HCT116 (cell line): ENCODE results near the gene RARB. TPM values are rescaled to one million over a fixed set of nuclear protein-coding genes. Genes with fewer than 3 reads are reported as not detected.

Source experiments
- ATAC-seq: fragments of 200-7000 bp; cut with Tn5 transposase; 2 replicates; pipeline ENCODE4 v1.9.1; 2020; ENCODE audit warnings: mild to moderate bottlenecking, moderate library complexity
- BruUV-seq: library from RNA; stranded (reverse); fragments of 400-500 nt; replicated peaks from 2 replicates; lab custom pipeline; 2021; lab: Mats Ljungman, UMichigan
- CTCF ChIA-PET: fragments of 300-600 bp; sonication (Branson Sonifier 250); formaldehyde crosslinking; loops from one replicate; lab custom pipeline; 2021; ENCODE audit warnings: antibody characterized with exemption; lab: Charles Lee
- POLR2A ChIA-PET: fragments of 300-600, 350-600 bp; sonication (Branson Sonifier 250); formaldehyde crosslinking; loops from one replicate; lab custom pipeline; 2021; ENCODE audit warnings: antibody characterized with exemption; lab: Charles Lee
- RAD21 ChIA-PET, 2 experiments: fragments of 300-600 bp; sonication (Branson Sonifier 250); formaldehyde crosslinking; loops; one replicate each; lab custom pipeline; 2023; ENCODE audit warnings: low total read pairs in 2 of 2; ENCODE audit not compliant: uncharacterized antibody in 2 of 2, unreplicated experiment in 2 of 2, low non-redundant PET in 1 of 2; lab: Charles Lee
- DNase-seq: peaks from one replicate; pipeline ENCODE4 v3.0.0-alpha.2; 2010; ENCODE audit warnings: low read depth, low spot score
- H2AFZ ChIP-seq: fragments of 200-600 bp; shearing (Covaris generic), sonication (generic); 2 replicates; pipeline ENCODE4 v1.6.1; 2017; ENCODE audit warnings: low read depth, mixed run types, mixed read lengths, antibody characterized with exemption, low read length; ENCODE audit not compliant: poor library complexity, severe bottlenecking
- H3K27ac ChIP-seq: 2 replicates; pipeline ENCODE4 v1.5.1; 2012; ENCODE audit warnings: low read depth, low read length
- H3K27me3 ChIP-seq: fragments of 200-600 bp; sonication (generic); 2 replicates; pipeline ENCODE4 v1.6.1; 2016; ENCODE audit warnings: mixed run types, low read length, mixed read lengths; ENCODE audit not compliant: insufficient read depth
- H3K36me3 ChIP-seq, 2 experiments: fragments of 200-500 bp in 1 of 2; fragments of 200-600 bp in 1 of 2; sonication (Bioruptor generic) in 1 of 2; sonication (generic) in 1 of 2; 2 replicates each; pipeline versions ENCODE4 v1.5.1 to v1.6.1; 2014 to 2016; ENCODE audit warnings: low read length in 2 of 2, inconsistent platforms in 1 of 2, mixed read lengths in 1 of 2, mixed run types in 1 of 2; ENCODE audit not compliant: insufficient read depth in 2 of 2, control insufficient read depth in 1 of 2
- H3K4me1 ChIP-seq, 2 experiments: fragments of 200-600 bp in 1 of 2; sonication (generic) in 1 of 2; 2 replicates each; pipeline versions ENCODE4 v1.5.1 to v1.6.1; 2012 to 2017; ENCODE audit warnings: low read length in 2 of 2, inconsistent platforms in 1 of 2, mild to moderate bottlenecking in 1 of 2, mixed read lengths in 1 of 2, mixed run types in 1 of 2, moderate library complexity in 1 of 2; ENCODE audit not compliant: insufficient read depth in 2 of 2, control insufficient read depth in 1 of 2
- H3K4me2 ChIP-seq: fragments of 200-600 bp; sonication (generic); 2 replicates; pipeline ENCODE4 v1.6.1; 2017; ENCODE audit warnings: mixed run types, low read length, mixed read lengths
- H3K4me3 ChIP-seq, 2 experiments: fragments of 200-600 bp in 1 of 2; sonication (generic) in 1 of 2; replicated peaks in 1 of 2; 2 replicates each; pipeline ENCODE4 v1.5.1; 2011 to 2016; ENCODE audit warnings: low read length in 2 of 2, control low read depth in 1 of 2, low read depth in 1 of 2, mild to moderate bottlenecking in 1 of 2, mixed read lengths in 1 of 2, mixed run types in 1 of 2
- H3K79me2 ChIP-seq: fragments of 200-600 bp; sonication (generic); 2 replicates; pipeline ENCODE4 v1.6.1; 2017; ENCODE audit warnings: mild to moderate bottlenecking, mixed run types, low read length, moderate library complexity, mixed read lengths; ENCODE audit not compliant: insufficient read depth
- H3K9ac ChIP-seq: fragments of 200-600 bp; sonication (generic); 2 replicates; pipeline ENCODE4 v1.6.1; 2016; ENCODE audit warnings: low read length, mixed read lengths
- H3K9me2 ChIP-seq: fragments of 200-600 bp; sonication (generic), shearing (Covaris generic); 2 replicates; pipeline ENCODE4 v1.6.1; 2017; ENCODE audit warnings: mixed run types, mild to moderate bottlenecking, moderate library complexity; ENCODE audit not compliant: insufficient read depth
- H3K9me3 ChIP-seq, 2 experiments: fragments of 200-500 bp in 1 of 2; fragments of 200-600 bp in 1 of 2; sonication (Bioruptor generic) in 1 of 2; sonication (generic) in 1 of 2; 2 replicates each; pipeline ENCODE4 v1.6.1; 2014 to 2017; ENCODE audit warnings: low read length in 2 of 2, mixed read lengths in 2 of 2, inconsistent platforms in 1 of 2, low read depth in 1 of 2, mild to moderate bottlenecking in 1 of 2, mixed run types in 1 of 2, moderate library complexity in 1 of 2; ENCODE audit not compliant: control insufficient read depth in 1 of 2, insufficient read depth in 1 of 2
- H4K20me1 ChIP-seq: fragments of 200-600 bp; sonication (generic), shearing (Covaris generic); 2 replicates; pipeline ENCODE4 v1.6.1; 2017; ENCODE audit warnings: mixed run types, mild to moderate bottlenecking, moderate library complexity; ENCODE audit not compliant: insufficient read depth
- CBX3 ChIP-seq: IDR thresholded peaks from 2 replicates; pipeline ENCODE4 v1.6.1; 2012; ENCODE audit warnings: low read depth
- CEBPB ChIP-seq: IDR thresholded peaks from 2 replicates; pipeline ENCODE4 v1.6.1; 2012; ENCODE audit warnings: low read depth
- CTCF ChIP-seq, 3 experiments: fragments of 200-600 bp in 1 of 3; sonication (generic) in 1 of 3; IDR thresholded peaks in 2 of 3; conservative IDR thresholded peaks in 1 of 3; 2 replicates each; pipeline ENCODE4 v1.5.1; 2012 to 2017; ENCODE audit warnings: low read depth in 2 of 3, low read length in 2 of 3, antibody characterized with exemption in 1 of 3, borderline replicate concordance in 1 of 3, control low read depth in 1 of 3, mild to moderate bottlenecking in 1 of 3, mixed read lengths in 1 of 3, mixed run types in 1 of 3, moderate library complexity in 1 of 3; ENCODE audit not compliant: insufficient read depth in 1 of 3
- EGR1 ChIP-seq: IDR thresholded peaks from 2 replicates; pipeline ENCODE4 v1.6.1; 2012; ENCODE audit warnings: low read depth
- ELF1 ChIP-seq: IDR thresholded peaks from 2 replicates; pipeline ENCODE4 v1.6.1; 2012; ENCODE audit warnings: low read depth, borderline replicate concordance
- POLR2AphosphoS5 ChIP-seq: IDR thresholded peaks from 2 replicates; pipeline ENCODE4 v1.6.1; 2011; ENCODE audit warnings: mild to moderate bottlenecking, low read depth, low read length, moderate library complexity
- REST ChIP-seq: IDR thresholded peaks from 2 replicates; pipeline ENCODE4 v1.6.1; 2012; ENCODE audit warnings: low read depth
- SIN3A ChIP-seq: IDR thresholded peaks from 2 replicates; pipeline ENCODE4 v1.6.1; 2012; ENCODE audit warnings: low read depth
- SP1 ChIP-seq: IDR thresholded peaks from 2 replicates; pipeline ENCODE4 v1.6.1; 2012; ENCODE audit warnings: low read depth
- SRF ChIP-seq: IDR thresholded peaks from 2 replicates; pipeline ENCODE4 v1.6.1; 2012; ENCODE audit warnings: low read depth
- YY1 ChIP-seq: IDR thresholded peaks from 2 replicates; pipeline ENCODE4 v1.6.1; 2011; ENCODE audit warnings: low read length, low read depth, moderate library complexity, mild to moderate bottlenecking; ENCODE audit not compliant: insufficient replicate concordance; ENCODE audit errors: extremely low read depth
- ZBTB33 ChIP-seq: IDR thresholded peaks from 2 replicates; pipeline ENCODE4 v1.6.1; 2011; ENCODE audit warnings: mild to moderate bottlenecking, low read length, moderate library complexity; ENCODE audit not compliant: insufficient replicate concordance; ENCODE audit errors: extremely low read depth
- intact Hi-C: fragments of 100-400 bp; cut with micrococcal nuclease; formaldehyde crosslinking; loops from 2 replicates; pipeline ENCODE4 v1.10.0; 2022
- total RNA-seq: library from RNA; stranded (reverse); gene quantifications from one replicate; pipeline ENCODE4 v1.2.1, GENCODE V29; 2021; ENCODE audit not compliant: unreplicated experiment

Gene RARB
- total RNA-seq, 1 experiment from 2014 or later: not detected

GRCh38 chr3:25510797-25511196, 82.7 kb downstream of the RARB start:
- BruUV-seq: no TSS peak
- TF ChIP-seq CEBPB (no peak), ELF1 (no peak), POLR2AphosphoS5 (no peak), CBX3 (no peak), SIN3A (no peak), SRF (no peak), SP1 (no peak), ZBTB33 (no peak), YY1 (no peak), REST (no peak), EGR1 (no peak), CTCF (IDR thresholded peaks at IDR 0.05 in 2 of 3, conservative IDR thresholded peaks at IDR 0.05 in 1 of 3; ENCODE audit: borderline replicate concordance in 1 of 3, insufficient read depth in 1 of 3, low read depth in 2 of 3, low read length in 2 of 3) (no peak)
- Histone ChIP-seq H3K4me2 (no peak overlapping the region), H4K20me1 (no peaks in the 10 kb centered on the region), H3K4me1 (no peaks in the 10 kb centered on the region), H3K27me3 (peaks cover 11% of the 10 kb centered on the region; the same call in 1 of the 2 replicates), H2AFZ (no peak overlapping the region), H3K9me2 (no peaks in the 10 kb centered on the region), H3K36me3 (no peaks in the 10 kb centered on the region), H3K27ac (no peak overlapping the region), H3K79me2 (no peaks in the 10 kb centered on the region), H3K9me3 (no peaks in the 10 kb centered on the region), H3K9ac (no peak overlapping the region), H3K4me3 (no peak overlapping the region)
- ChIA-PET POLR2A (no interaction called here), RAD21 (no interaction called here), CTCF (no interaction called here)
- ATAC-seq (no peak), DNase-seq (no peak)
- intact Hi-C loops: no loop called here
